AG09319 (cell line): ENCODE data around the gene ANGPTL4.
"Not testable (repeated sequence)": the region's sequence is repeated elsewhere in the genome, so short reads cannot be mapped to it uniquely, and the experiment has no call there.

ENCODE experiments used
- DNase-seq: peaks from one replicate; pipeline ENCODE4 v3.0.0-alpha.2; 2010; ENCODE audit warnings: low read depth; ENCODE audit errors: extremely low read depth
- TF ChIP-seq, protein P1 (sequence below): IDR thresholded peaks from 2 replicates; pipeline ENCODE4 v1.5.1; 2011; ENCODE audit warnings: low read depth, mild to moderate bottlenecking, inconsistent platforms, low read length, moderate library complexity

ANGPTL4 gene

DNA sequence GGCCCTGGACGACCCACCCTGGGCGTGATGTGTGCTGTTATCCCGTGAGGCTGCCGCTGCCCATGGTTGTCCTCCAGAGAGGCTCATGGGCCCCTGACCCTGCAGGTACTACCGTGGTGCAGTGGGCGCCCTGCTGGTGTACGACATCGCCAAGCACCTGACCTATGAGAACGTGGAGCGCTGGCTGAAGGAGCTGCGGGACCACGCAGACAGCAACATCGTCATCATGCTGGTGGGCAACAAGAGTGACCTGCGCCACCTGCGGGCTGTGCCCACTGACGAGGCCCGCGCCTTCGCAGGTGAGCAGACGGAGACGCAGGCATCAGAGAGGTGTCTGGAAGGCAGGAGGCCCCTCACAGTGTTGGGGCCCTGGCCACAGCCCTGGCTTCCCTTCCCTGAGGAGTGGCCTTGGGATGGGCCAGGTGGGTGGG is 38.0 kb downstream of the ANGPTL4 start:
- TF ChIP-seq, protein P1, sequence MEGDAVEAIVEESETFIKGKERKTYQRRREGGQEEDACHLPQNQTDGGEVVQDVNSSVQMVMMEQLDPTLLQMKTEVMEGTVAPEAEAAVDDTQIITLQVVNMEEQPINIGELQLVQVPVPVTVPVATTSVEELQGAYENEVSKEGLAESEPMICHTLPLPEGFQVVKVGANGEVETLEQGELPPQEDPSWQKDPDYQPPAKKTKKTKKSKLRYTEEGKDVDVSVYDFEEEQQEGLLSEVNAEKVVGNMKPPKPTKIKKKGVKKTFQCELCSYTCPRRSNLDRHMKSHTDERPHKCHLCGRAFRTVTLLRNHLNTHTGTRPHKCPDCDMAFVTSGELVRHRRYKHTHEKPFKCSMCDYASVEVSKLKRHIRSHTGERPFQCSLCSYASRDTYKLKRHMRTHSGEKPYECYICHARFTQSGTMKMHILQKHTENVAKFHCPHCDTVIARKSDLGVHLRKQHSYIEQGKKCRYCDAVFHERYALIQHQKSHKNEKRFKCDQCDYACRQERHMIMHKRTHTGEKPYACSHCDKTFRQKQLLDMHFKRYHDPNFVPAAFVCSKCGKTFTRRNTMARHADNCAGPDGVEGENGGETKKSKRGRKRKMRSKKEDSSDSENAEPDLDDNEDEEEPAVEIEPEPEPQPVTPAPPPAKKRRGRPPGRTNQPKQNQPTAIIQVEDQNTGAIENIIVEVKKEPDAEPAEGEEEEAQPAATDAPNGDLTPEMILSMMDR = no peak
- no peak for DNase-seq

DNA sequence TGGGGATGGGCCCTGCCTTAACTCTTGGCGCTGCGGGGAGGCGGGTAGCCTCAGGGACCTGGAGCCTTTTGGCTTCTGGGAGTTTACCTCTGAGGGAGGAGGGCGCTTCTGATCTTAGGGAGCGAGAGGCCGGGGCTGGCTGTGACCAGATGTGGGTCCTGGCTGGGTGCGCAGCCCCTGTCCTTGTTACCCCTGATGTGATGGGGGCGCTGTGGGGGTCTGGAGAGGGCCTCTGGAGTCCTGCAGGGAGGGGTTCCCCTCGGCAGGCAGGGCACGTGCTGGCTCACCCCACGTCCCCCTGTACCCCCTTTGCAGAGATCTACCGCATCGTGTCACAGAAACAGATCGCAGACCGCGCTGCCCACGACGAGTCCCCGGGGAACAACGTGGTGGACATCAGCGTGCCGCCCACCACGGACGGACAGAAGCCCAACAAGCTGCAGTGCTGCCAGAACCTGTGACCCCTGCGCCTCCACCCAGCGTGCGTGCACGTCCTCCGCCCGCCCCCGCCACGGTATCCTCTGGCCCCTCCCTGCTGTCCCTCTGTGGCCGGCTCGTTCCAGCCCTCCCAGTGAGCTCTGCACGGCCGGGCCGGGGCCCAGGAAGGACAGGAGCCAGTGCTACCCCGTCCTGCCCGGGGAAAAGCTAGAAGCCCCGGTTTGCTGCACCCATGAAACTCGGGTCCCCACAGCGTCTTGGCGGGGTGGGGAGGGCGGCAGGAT is 39.3 kb downstream of the ANGPTL4 start:
- TF ChIP-seq, protein P1 = no peak
- DNase-seq = no peak

DNA sequence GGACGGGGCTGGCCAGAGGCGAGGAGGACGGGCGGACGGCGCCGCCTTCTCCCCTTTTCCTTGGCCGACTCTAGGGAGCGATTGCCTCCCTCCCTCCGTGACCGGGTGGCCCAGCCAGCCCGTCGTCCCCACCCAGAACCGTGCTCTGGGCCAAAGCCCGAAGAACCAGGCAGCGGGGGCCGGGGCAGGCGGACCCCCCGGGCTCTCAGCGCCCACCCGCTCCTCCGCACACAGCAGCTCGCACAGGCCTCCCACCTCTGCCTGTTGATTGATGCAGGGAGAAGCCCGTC is 39.8 kb downstream of the ANGPTL4 start:
- TF ChIP-seq, protein P1 = no peak
- DNase-seq = no peak

DNA sequence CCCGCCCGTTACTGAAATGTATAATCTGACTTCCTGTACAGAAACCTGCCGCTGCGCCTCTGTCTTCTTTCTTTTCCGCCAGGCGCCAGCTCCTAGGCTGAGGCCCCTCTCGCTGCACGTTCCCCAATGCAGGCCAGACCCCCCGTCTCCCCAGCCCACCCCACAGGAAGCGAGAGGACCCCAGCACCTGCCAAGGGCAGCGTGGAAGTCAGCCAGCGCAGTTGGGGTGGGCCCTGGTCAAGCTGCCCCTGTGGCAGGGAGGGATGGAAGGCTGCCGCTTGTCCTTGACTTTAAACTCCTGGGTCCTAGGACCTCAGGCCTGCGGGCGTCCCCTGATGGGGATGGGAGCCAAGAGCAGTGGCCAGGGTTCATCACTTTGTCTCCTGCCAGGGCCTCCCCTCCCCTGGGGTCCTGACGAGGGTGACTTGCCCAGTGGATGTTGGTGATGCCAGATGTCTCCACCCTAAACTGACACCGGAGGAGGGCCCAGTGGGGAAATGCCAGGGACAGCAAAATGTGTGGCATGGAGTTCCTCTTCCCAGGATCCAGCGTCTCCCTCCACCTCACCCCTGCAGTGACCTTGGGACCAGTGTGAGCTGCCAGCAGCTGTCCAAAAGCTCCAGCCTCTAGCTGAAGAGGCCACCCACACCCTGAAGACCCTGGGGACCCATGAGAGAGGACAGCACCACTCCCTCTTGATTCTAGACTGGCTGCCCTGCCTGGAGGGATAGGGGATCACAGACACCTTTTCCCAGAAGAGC is 40.6 kb downstream of the ANGPTL4 start:
- DNase-seq = no peak
- TF ChIP-seq, protein P1 = no peak

DNA sequence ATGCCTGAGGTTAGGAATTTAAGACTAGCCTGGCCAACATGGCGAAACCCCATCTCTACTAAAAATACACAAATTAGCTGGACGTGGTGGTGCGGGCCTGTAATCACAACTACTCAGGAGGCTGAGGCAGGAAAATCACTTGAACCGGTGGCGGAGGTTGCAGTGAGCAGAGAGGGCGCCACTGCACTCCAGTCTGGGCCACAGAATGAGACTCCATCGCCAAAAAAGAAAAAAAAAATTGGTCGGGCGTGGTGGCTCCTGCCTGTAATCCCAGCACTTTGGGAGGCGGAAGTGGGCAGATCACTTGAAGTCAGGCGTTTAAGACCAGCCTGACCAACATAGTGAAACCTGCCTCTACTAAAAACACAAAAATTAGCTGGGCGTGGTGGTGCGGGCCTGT is 46.8 kb downstream of the ANGPTL4 start:
- not testable (repeated sequence) for DNase-seq

DNA sequence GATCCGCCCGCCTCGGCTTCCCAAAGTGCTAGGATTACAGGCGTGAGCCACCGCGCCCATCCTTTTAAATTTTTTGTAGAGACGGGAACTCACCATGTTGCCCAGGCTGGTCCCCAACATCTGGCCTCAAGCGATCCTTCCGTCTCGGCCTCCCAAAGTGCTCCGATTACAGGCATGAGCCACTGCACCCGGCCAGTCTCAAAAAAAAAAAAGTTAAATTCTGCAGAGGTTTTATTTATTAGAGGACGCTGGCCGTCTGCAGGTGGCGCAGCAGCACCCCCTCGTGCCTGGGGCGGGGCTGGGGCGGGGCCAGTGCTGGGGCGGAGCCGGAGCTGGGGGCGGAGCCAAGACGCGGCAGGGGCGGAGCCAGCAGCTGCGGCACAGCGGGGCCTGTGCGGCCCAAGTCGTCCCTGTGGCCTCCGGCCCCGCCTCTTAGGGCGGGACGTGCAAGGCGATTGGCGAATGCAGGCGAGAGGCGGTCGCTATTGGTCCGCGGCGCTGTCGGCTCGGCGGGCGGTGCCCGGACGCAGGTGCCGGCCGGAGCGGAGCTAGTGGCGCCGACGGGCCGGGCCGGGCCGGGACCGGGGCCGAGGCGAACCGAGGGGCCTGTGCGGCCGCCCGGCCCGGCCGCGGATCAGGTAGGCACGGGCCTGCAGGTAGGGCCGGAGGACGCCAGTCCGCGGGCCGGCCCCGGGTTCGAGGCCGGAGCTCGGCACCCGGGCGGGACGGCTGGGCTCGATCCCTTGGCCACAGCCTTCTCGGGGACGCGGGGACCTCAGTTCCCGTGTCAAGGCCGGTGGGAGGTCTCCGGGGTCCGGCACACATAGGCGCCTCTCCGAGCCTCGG is 49.1 kb downstream of the ANGPTL4 start, which contains the start of gene MARCHF2:
TSS of gene MARCHF2 (plus strand) at position 523 of the 846 bp plus-strand sequence. CDS start 8,536 bp downstream, outside the sequence.
- TF ChIP-seq, protein P1 = peak; percentile 49
- peak; percentile 96 for DNase-seq

DNA sequence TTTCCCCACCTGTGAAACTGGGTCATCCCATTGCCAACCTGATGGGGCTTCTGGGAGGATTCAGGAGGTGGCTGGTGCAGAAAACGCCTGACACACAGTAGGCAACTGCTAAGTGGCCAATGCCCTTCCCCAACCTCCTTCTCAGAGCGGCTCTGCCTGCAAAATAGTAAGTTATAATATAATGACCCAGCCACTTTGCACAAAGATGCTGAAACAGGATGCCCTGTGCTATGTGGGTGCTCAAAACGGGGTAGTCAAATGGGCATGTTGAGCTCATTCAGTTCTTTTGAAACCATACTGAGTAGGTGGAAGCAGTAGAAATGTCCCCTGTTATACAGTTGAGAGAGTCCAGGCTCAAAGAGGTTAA is 49.7 kb downstream of the ANGPTL4 start:
- DNase-seq = no peak
- TF ChIP-seq, protein P1 = no peak
